ENCODE measurements around the gene NCLN.
"Not testable (repeated sequence)": the region's sequence is repeated elsewhere in the genome, so short reads cannot be mapped to it uniquely, and the experiment has no call there.

Gene NCLN

GRCh38 chr19:3185461-3186159 is at the start of gene NCLN:
NCLN (plus strand) TSS chr19:3185930; CDS start chr19:3186031, 101 bp downstream.
- peak; percentile 85 for DNase-seq (ENCODE audit: low read depth, low spot score)

DNA sequence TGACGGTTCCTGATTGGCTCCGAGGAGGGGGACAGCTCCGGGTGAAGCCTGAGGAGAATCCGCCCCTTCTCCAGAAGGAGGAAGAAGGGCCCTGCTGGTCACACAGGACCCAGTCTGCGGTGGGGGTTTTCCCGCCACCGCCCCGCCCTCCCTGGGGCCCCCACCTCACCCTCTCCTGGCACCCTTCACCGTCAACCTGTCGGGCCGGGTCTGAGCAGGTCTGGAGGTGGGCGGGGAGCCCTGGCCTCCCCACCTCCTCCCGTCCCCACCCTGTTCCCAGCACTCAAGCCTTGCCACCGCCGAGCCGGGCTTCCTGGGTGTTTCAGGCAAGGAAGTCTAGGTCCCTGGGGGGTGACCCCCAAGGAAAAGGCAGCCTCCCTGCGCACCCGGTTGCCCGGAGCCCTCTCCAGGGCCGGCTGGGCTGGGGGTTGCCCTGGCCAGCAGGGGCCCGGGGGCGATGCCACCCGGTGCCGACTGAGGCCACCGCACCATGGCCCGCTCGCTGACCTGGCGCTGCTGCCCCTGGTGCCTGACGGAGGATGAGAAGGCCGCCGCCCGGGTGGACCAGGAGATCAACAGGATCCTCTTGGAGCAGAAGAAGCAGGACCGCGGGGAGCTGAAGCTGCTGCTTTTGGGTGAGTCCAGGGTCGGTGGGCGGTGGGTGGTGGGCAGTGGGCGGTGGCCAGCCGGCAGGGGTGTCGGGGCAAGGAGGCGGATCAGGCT is 49.6 kb upstream of the NCLN start, which contains the start of gene GNA15:
Gene GNA15, plus strand, starts transcription at position 73 of the 723 bp plus-strand sequence. Its CDS starts 418 bp downstream, at position 491.
- DNase-seq (ENCODE audit: low read depth, low spot score): no peak

- DNase-seq (ENCODE audit: low read depth, low spot score): no peak
These were observed 49.1 kb upstream of the NCLN start for GRCh38 chr19:3136684-3137055.

DNA sequence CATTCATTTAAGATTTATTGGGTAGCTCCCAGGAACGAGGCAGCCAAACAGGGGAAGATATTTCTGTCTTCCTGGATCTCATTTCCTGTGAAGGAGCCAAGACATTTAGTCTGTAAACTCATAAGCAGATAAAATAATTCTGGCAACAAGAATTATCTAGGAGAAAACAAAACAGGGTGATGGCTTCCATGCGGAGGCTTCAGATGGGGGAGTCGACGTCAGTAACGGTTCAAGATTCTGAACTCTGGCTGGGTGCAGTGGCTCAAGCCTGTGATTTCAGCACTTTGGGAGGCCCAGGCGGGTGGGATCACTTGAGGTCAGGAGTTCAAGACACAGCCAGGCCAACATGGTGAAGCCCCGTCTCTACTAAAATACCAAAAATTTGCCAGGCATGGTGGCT is 48.6 kb upstream of the NCLN start:
- no peak for DNase-seq (ENCODE audit: low read depth, low spot score)

DNA sequence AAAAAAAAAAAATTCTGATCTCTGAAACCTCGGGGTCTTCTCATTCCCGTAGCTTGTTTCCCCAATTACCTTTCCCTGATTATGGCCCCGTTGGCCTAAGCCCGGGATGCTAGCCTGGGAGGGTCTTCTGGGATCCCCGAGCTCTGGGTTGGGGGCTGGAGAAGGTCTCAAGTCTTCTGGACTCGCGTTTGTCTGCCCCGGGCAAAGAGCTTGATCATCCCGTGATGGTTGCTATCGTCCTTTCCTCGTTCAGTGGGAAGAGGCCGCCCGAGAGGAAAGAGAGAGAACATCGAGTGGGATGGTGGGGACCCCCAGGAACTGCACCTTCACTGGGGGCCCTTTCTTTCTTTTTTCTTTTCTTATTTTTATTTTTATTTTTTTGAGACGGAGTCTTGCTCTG is 47.5 kb upstream of the NCLN start:
- DNase-seq (ENCODE audit: low read depth, low spot score): no peak

GRCh38 chr19:3140667-3141038 is 45.1 kb upstream of the NCLN start:
- DNase-seq (ENCODE audit: low read depth, low spot score): no peak

DNA sequence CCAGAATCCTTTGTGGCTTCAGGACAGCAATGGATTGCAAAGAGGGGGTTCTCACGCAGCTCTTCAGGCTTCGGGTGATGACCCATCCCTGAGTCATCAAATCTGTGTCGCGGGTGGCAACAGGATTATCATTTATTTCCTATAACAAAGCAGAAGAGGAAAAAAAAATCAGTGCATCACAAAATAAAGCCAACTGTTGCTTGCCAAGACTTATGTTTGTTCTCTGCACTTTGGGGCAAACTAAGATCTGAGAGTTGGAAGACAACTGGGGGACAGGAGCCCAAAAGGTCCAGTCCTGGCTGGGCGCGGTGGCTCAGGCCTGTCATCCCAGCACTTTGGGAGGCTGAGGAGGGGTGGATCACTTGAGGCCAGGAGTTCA is 43.4 kb upstream of the NCLN start:
- no peak for DNase-seq (ENCODE audit: low read depth, low spot score)

- no peak for DNase-seq (ENCODE audit: low read depth, low spot score)
These were observed 42.9 kb upstream of the NCLN start for GRCh38 chr19:3142781-3143337.

GRCh38 chr19:3145909-3146676 is 39.6 kb upstream of the NCLN start:
- DNase-seq (ENCODE audit: low read depth, low spot score): no peak

GRCh38 chr19:3146677-3147100 is 39.0 kb upstream of the NCLN start:
- DNase-seq (ENCODE audit: low read depth, low spot score): peak; percentile 47

DNA sequence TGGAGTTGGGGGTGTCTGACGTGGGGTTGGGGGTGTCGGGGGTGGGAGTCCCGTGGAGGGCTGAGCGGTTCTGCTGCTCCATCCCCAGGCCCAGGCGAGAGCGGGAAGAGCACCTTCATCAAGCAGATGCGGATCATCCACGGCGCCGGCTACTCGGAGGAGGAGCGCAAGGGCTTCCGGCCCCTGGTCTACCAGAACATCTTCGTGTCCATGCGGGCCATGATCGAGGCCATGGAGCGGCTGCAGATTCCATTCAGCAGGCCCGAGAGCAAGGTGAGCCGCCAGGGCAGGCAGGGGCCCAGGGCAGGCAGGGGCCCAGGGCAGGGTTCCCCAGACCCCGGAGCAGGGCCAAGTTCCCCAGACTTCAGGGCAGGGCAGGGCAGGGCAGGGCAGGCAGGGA is 37.2 kb upstream of the NCLN start:
- DNase-seq (ENCODE audit: low read depth, low spot score): no peak

DNA sequence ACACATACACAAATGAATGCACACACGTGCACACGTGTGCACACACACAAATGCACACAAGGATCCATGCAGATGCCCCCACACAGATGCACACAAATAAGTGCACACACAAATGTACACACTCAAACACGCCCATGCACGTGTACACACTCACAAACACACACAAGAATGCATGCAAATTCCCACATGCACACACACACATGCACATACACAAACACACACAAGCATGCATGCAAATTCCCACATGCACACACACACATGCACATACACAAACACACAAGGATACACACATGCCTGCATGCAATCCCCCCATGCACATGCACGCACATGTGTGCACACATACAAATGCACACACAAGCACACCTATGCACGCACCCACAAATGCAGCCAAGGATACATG is 36.6 kb upstream of the NCLN start:
- no peak for DNase-seq (ENCODE audit: low read depth, low spot score)

DNA sequence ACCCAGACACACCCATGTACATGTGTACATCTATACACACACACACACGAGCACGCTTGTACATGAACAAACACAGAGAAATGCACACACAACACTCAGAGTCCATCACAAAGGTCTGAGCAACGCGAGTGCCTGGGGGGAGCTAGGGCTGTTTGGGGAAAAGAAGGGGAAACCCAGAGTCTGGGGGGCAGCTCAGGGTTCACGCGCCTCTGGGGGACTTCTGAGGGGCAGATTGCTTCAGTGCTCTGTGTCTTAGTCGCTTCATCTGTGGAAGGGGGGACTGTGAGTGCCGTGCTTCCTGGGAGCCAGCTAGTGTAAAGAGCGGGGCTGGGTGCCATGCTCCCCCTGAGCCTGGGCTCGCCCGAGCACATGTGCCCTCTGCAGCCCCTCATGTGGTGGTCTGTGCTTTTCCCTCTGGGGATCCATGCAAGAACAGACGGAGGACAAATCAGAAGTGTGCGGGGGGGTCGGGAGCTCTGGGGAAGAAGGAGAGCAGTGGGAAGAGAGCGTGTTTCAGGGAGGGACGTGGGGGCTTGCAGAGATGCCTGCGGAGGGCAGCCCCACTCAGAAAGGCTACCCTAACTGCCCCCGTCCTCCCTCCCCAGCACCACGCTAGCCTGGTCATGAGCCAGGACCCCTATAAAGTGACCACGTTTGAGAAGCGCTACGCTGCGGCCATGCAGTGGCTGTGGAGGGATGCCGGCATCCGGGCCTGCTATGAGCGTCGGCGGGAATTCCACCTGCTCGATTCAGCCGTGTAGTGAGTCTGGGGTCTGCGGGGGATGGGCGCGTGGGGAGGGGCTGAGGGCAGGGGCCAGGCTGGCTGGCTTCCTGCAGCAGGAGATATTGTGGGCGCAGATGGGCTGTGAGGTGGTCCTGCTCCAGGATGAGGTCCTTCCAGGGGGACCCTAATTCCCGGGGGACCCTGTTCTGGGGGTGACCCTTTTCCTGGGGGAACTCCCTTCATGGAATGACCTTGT is 35.9 kb upstream of the NCLN start:
- no peak for DNase-seq (ENCODE audit: low read depth, low spot score)

DNA sequence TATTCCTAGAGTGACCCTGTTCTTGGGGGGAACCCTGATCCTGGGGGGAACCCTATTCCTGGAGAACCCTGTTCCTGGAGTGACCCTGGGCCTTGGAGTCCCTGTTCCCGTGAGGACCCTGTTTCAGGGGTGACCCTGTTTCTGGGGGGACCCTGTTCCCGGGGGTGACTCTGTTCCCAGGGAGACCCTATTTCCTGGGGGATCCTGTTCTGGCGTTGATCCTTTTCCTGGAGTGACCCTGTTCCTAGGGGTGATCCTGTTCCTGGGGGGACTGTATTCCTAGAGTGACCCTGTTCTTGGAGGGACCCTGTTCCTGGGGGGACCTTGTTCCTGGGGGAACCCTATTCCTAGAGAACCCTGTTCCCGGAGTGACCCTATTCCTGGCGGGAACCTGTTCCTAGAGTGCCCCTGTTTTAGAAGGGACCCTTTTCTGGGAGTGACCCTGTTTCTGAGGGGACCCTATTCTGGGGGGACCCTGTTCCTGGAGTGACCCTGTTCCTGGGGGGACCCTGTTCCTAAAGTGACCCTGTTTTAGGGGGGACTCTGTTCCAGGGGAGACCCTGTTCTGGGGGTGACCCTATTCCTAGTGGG is 34.9 kb upstream of the NCLN start:
- DNase-seq (ENCODE audit: low read depth, low spot score): no peak

DNA sequence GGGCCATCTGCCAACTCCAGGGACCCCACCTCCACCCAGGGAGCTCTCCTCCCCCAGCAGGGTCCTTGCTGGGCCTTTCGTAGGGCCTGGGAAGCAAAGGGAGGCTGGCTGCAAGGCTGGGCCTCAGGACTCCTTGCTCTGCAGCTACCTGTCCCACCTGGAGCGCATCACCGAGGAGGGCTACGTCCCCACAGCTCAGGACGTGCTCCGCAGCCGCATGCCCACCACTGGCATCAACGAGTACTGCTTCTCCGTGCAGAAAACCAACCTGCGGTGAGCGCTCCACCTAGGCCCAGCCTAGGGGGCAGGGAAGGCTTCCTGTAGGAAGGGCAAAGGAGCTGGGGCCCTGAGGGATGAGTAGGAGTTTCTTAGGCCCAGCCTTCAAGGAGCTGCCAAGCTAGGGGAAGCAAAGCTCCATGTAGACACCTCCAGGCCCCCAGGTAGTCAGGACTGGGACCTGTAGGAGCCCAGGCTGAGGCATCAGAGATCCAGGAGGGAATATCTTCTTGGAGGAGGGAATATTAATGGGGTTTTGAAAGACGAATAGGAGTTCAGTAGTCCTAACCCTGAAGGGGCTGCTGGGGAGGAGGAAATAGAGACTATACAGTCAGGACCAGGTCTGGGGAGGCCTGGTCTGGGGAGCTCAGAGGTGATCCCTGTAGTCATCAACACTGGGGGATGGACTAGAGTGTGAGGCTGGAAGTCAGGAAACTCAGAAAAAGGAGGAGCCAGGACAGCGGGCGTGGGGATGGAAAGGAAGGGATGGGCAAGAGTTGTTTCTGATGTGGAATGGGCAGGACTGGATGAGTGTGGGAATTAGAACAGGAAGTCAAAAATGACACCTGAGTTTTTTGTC is 33.9 kb upstream of the NCLN start:
- DNase-seq (ENCODE audit: low read depth, low spot score): no peak

DNA sequence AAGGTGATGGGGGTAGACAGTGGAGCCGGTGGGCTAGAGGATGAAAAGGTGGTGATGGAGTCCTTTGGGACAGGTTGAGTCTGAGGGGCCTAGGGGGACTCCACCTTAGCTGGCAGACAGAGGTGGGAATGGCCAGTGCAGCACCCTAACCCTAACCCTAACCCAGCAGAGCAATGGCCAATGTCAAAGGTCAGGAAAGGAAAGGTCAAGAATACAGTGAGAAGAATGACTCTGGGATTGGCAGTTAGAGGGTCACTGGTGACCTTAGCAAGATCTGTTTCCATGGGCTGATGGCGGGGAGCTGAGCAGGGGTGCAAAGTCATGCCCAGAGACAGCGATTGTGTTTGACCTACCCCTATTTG is 33.3 kb upstream of the NCLN start:
- no peak for DNase-seq (ENCODE audit: low read depth, low spot score)

- DNase-seq (ENCODE audit: low read depth, low spot score): no peak
These were observed 32.2 kb upstream of the NCLN start for GRCh38 chr19:3153286-3154230.

DNA sequence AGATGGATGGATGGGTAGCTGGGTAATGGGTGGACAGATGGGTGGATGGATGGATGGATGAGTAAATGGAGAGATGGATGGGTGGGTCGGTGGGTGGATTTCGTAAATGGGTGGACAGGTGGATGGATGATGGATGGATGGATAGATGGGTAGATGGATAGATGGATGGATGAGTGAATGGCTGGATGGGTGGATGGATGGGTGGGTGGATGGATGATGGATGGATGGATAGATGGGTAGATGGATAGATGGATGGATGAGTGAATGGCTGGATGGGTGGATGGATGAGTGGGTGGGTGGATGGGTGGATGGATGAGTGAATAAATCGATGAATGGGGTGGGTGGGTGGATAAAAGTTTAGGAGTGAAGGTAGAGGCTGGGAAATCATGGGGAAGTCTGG is 31.3 kb upstream of the NCLN start:
- not testable (repeated sequence) for DNase-seq (ENCODE audit: low read depth, low spot score)

Measured in activated naive CD8-positive, alpha-beta T cell treated with anti-CD3 and anti-CD28 coated beads, Interleukin-2, amount 50 U/mL, for 16 hours (primary cell).